Activated T-helper 2 cell treated with anti-CD3 and anti-CD28 coated beads, Interferon-gamma antibody, Interleukin-2, Interleukin-4, amounts not matched to agents 10 μg/mL and 5 μg/mL and 100 μg/mL, durations not matched to agents 14 hours and 24 hours and 36 hours (primary cell): ENCODE data around the gene SNX21. TPM values are rescaled to one million over a fixed set of nuclear protein-coding genes. Genes with fewer than 3 reads are reported as not detected.

Experiments
- DNase-seq: peaks from one replicate; pipeline ENCODE4 v3.0.0; 2021; ENCODE audit warnings: low spot score
- H3K27ac Mint-ChIP-seq: one replicate; pipeline ENCODE4 v1.8.0; 2021; ENCODE audit warnings: mixed read lengths
- H3K27me3 Mint-ChIP-seq: one replicate; pipeline ENCODE4 v1.8.0; 2021; ENCODE audit warnings: low read depth, mixed read lengths
- H3K36me3 Mint-ChIP-seq: one replicate; pipeline ENCODE4 v1.8.0; 2021; ENCODE audit warnings: low read depth, mixed read lengths
- H3K4me1 Mint-ChIP-seq: one replicate; pipeline ENCODE4 v1.8.0; 2021; ENCODE audit warnings: low read depth, mixed read lengths
- H3K4me3 Mint-ChIP-seq: one replicate; pipeline ENCODE4 v1.8.0; 2021; ENCODE audit warnings: low read depth, mild to moderate bottlenecking, moderate library complexity, mixed read lengths
- H3K9me3 Mint-ChIP-seq: one replicate; pipeline ENCODE4 v1.8.0; 2021; ENCODE audit warnings: mixed read lengths
- intact Hi-C: fragments of 100-400 bp; cut with micrococcal nuclease; formaldehyde crosslinking; loops from one replicate; pipeline ENCODE4 v1.15.1; 2023
- total RNA-seq: library from RNA; stranded (reverse); gene quantifications from 2 replicates; pipeline ENCODE4 v1.2.3, GENCODE V29; 2022

The SNX21 gene
- total RNA-seq, 1 donor from 2014 or later: 1.5 TPM

GRCh38 chr20:45843506-45843905 is 9.9 kb downstream of the SNX21 start:
- Mint-ChIP-seq H3K27ac (no peak overlapping the region), H3K36me3 (peaks cover 33% of the 10 kb centered on the region), H3K9me3 (no peaks in the 10 kb centered on the region), H3K4me3 (no peak overlapping the region), H3K27me3 (no peaks in the 10 kb centered on the region), H3K4me1 (no peaks in the 10 kb centered on the region)
- DNase-seq: no peak
- intact Hi-C loops: no loop called here

- Mint-ChIP-seq H3K4me1 (no peaks in the 10 kb centered on the region), H3K27me3 (no peaks in the 10 kb centered on the region), H3K36me3 (peaks cover 43% of the 10 kb centered on the region), H3K27ac (no peak overlapping the region), H3K4me3 (no peak overlapping the region), H3K9me3 (no peaks in the 10 kb centered on the region)
- intact Hi-C loops: no loop called here
- no peak for DNase-seq
These were observed 11.9 kb downstream of the SNX21 start for GRCh38 chr20:45845452-45845851.

DNA sequence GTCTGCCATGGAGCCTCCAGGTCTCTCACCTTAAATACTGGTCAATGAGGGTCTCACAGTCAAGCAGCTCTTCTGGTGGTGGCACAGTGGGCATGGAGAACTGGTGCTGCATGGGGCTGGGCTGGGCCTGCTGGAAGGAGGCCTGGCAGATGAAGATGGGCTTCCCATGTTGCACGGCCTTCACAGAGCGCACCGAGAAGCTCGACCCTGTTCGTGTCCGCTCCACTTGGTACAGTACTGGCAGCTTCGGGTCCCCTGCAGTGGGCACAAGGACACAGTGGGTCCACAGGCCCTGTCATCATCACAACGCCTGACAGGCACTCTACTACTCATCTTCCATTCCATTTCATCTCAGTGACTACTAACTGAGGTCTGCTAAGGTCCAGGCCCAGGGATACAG is 14.8 kb downstream of the SNX21 start:
- DNase-seq: no peak
- Mint-ChIP-seq H3K9me3 (no peaks in the 10 kb centered on the region), H3K27me3 (no peaks in the 10 kb centered on the region), H3K36me3 (peaks cover 51% of the 10 kb centered on the region), H3K4me1 (no peaks in the 10 kb centered on the region), H3K27ac (no peak overlapping the region), H3K4me3 (no peak overlapping the region)
- intact Hi-C loops: no loop called here

DNA sequence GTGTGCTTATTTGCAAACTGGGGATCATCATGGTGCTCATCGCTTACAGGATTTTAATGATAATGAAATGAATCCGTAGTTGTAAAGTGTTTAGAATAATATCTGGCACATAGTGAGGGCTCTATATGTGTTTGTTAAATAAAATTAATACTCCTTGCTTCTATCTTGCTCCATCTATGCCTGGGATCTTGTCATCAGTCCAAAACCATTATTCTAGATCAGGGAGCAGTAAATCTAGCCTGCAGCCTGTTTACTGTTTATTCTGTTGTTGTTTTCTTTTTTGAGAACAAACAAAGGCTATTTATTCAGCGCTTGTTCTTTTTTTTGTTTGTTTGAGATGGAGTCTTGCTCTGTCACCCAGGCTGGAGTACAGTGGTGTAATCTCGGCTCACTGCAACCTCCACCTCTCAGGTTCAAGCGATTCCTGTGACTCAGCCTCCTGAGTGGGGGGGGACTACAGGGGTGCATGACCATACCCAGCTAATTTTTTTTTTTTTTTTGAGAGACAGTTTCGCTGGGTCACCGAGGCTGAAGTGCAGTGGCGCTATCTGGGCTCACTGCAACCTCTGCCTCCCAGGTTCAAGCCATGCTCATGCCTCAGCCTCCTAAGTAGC is 15.5 kb downstream of the SNX21 start:
- Mint-ChIP-seq H3K27me3 (no peaks in the 10 kb centered on the region), H3K9me3 (no peaks in the 10 kb centered on the region), H3K4me1 (no peaks in the 10 kb centered on the region), H3K27ac (no peak overlapping the region), H3K36me3 (peaks cover 52% of the 10 kb centered on the region), H3K4me3 (no peak overlapping the region)
- DNase-seq: no peak
- intact Hi-C loops: no loop called here

DNA sequence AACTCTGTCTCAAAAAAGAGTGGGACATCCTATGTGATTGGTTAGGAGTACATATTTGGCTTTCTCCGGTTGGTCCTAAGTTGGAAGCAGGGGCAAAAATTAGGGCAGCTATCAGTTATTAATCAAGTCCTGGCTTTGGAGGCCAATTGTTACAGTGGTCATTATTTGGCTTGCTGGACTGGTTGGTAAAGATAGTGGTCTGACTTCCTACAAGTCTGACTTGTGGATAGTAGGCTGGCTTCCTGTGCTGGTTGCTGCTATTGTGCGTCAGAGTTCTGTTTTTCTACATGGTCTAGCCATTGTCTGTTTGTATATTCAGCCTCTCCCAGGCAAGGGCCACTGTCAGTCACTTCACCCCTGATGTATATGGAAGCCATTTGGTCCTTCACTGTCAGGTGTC is 16.6 kb downstream of the SNX21 start:
- Mint-ChIP-seq H3K4me3 (no peak overlapping the region), H3K36me3 (peaks cover 55% of the 10 kb centered on the region), H3K27me3 (no peaks in the 10 kb centered on the region), H3K9me3 (no peaks in the 10 kb centered on the region), H3K4me1 (peaks cover 2% of the 10 kb centered on the region), H3K27ac (no peak overlapping the region)
- DNase-seq: no peak
- intact Hi-C loops: no loop called here

DNA sequence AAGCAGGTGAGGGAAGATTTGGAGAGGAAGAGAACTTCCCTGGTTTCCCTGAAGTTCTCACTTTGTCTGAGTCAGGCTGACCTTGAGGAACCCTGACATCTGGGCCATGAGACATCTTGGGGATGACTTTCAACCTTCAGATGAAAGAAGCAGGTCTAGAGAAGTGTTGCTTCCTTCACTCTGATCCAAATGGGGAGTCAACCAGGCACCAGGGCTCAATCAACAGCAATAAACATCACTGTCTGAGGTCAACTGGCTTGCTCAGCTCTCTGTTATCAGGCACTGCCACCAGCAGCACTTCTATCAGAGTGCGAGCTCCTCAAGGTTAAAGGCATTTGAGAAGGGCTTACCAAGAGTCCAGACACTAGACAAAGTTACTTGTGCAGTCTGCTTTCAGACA is 17.3 kb downstream of the SNX21 start:
- no peak overlapping the region for H3K27ac Mint-ChIP-seq
- peaks cover 5% of the 10 kb centered on the region for H3K4me1 Mint-ChIP-seq
- H3K9me3 Mint-ChIP-seq: no peaks in the 10 kb centered on the region
- H3K36me3 Mint-ChIP-seq: peaks cover 55% of the 10 kb centered on the region
- no peak overlapping the region for H3K4me3 Mint-ChIP-seq
- DNase-seq: no peak
- intact Hi-C loops: no loop called here
- no peaks in the 10 kb centered on the region for H3K27me3 Mint-ChIP-seq

DNA sequence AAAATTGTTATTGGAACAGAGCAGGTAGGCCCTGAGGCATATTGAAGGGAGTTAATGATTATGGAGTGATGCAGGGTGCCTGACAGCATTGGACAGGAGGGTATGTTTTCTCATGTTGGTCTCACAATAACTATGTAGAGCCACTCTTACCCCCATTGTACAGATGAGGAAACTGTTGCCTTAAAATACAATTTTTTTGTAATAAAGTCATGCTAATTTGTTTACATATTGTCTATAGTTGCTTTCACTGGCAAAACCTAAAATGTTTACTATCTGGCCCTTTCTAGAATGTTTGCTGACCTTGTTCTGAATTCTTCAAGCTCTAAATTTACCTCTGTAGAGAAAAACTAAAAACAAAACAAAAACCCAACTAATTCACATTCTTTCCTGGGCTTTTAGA is 17.9 kb downstream of the SNX21 start:
- no peaks in the 10 kb centered on the region for H3K27me3 Mint-ChIP-seq
- intact Hi-C loops: no loop called here
- DNase-seq: no peak
- no peak overlapping the region for H3K27ac Mint-ChIP-seq
- no peaks in the 10 kb centered on the region for H3K9me3 Mint-ChIP-seq
- peaks cover 8% of the 10 kb centered on the region for H3K4me1 Mint-ChIP-seq
- no peak overlapping the region for H3K4me3 Mint-ChIP-seq
- H3K36me3 Mint-ChIP-seq: peaks cover 50% of the 10 kb centered on the region

GRCh38 chr20:45852326-45852725 is 18.7 kb downstream of the SNX21 start:
- no peak for DNase-seq
- no peak overlapping the region for H3K27ac Mint-ChIP-seq
- peaks cover 49% of the 10 kb centered on the region for H3K36me3 Mint-ChIP-seq
- H3K4me1 Mint-ChIP-seq: peaks cover 9% of the 10 kb centered on the region
- H3K27me3 Mint-ChIP-seq: no peaks in the 10 kb centered on the region
- no peaks in the 10 kb centered on the region for H3K9me3 Mint-ChIP-seq
- intact Hi-C loops: no loop called here
- no peak overlapping the region for H3K4me3 Mint-ChIP-seq

DNA sequence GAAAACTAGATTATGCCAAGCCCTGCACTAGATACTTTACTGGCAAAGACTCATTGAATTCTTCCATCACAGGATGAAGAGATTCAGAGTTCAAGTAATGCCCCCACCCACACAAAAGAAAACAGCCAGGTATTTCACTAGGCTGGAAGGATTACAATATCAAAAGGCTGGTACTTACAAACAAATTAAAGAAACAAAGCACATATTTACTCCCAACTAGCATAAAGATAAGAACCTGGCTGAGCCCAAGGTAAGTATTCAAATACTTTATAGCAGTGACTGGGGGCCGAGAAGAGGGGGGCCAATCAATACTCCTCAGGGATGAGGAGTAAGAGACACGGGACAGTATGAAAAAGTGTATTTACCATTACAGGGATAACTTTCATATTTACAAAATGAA is 19.9 kb downstream of the SNX21 start:
- Mint-ChIP-seq H3K4me1 (peaks cover 17% of the 10 kb centered on the region), H3K9me3 (no peaks in the 10 kb centered on the region), H3K36me3 (peaks cover 43% of the 10 kb centered on the region), H3K27me3 (no peaks in the 10 kb centered on the region), H3K4me3 (no peak overlapping the region), H3K27ac (no peak overlapping the region)
- intact Hi-C loops: no loop called here
- no peak for DNase-seq

DNA sequence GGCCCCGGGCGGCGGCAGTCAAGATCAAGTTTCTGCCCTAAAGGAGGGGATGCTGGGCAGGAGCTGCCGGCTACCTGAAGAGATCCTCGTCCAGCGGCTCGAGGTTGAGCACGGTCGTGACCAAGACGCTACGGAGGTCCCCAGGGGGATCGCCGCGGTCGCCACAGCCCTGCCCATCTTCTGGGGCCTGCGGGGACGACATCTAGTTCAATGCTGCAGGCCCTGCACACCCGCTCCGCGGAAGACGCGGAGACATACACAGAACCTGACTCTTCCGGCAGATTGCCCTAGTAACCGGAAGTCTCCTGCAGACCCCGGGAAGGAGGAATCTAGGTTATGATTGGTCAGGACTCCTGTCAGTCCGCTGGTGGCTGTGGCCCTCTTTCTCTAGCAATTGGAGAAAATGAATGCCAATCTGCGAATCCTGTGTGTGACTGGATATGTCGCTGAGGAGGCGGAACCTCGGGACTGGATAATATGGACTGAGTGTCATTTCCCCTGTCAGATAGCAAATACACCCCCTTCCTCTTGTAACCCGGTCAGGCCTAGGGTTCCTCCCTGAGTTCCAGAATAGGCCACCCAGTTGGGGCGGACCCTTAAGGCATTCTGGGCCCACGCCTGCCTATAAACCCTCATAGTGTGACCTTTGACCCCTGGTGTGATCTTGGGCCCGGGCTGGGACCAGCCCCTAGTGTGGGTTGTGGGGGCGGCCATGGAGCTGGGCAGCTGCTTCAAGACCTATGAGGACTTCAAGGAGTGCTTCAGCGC is 23.7 kb downstream of the SNX21 start, which contains the start of the genes ACOT8 and ZSWIM3:
TSS of gene ACOT8 (minus strand) at position 279 of the 768 bp plus-strand sequence. CDS start at position 202, 77 bp downstream.
TSS of gene ZSWIM3 (plus strand) at position 501 of the 768 bp plus-strand sequence. CDS start at position 713, 212 bp downstream.
- H3K4me1 Mint-ChIP-seq: peaks cover 30% of the 10 kb centered on the region
- intact Hi-C loops: loop anchor here (1.0 to 5.0 kb wide), 7 partner anchors 22 to 116 kb away; partner anchors contain the start of genes CTSA, NEURL2, PCIF1 and UBE2C
- DNase-seq: peak; percentile 95

GRCh38 chr20:45857882-45858216 is 24.2 kb downstream of the SNX21 start:
- peaks cover 30% of the 10 kb centered on the region for H3K4me1 Mint-ChIP-seq
- DNase-seq: no peak
- H3K36me3 Mint-ChIP-seq: peaks cover 29% of the 10 kb centered on the region
- no peaks in the 10 kb centered on the region for H3K9me3 Mint-ChIP-seq
- H3K27ac Mint-ChIP-seq: peak overlapping the region; percentile 99
- intact Hi-C loops: loop anchor here (1.0 to 5.0 kb wide), 7 partner anchors 23 to 115 kb away; partner anchors contain the start of genes CTSA, NEURL2, PCIF1 and UBE2C
- no peaks in the 10 kb centered on the region for H3K27me3 Mint-ChIP-seq
- H3K4me3 Mint-ChIP-seq: peak overlapping the region; percentile 97

More for the DNA sequence above, 23.7 kb downstream of the SNX21 start, which contains the start of the genes ACOT8 and ZSWIM3:
- Mint-ChIP-seq H3K36me3 (peaks cover 31% of the 10 kb centered on the region), H3K9me3 (no peaks in the 10 kb centered on the region), H3K4me3 (peak within 1 kb of the TSS; percentile 97), H3K27ac (peak within 1 kb of the TSS; percentile 99), H3K27me3 (no peaks in the 10 kb centered on the region)

GRCh38 chr20:45859916-45860315 is 26.3 kb downstream of the SNX21 start:
- no peaks in the 10 kb centered on the region for H3K9me3 Mint-ChIP-seq
- peaks cover 21% of the 10 kb centered on the region for H3K36me3 Mint-ChIP-seq
- no peak overlapping the region for H3K4me3 Mint-ChIP-seq
- DNase-seq: no peak
- intact Hi-C loops: loop anchor here (5.0 kb wide), 1 partner anchor 48 kb away; the partner anchor contains the start of gene UBE2C
- peaks cover 28% of the 10 kb centered on the region for H3K4me1 Mint-ChIP-seq
- H3K27ac Mint-ChIP-seq: no peak overlapping the region
- H3K27me3 Mint-ChIP-seq: no peaks in the 10 kb centered on the region
